ENCODE data around the gene MCM7. TPM values are rescaled to one million over a fixed set of nuclear protein-coding genes. Genes with fewer than 3 reads are reported as not detected.

MCM7 gene
- total RNA-seq, 2 donors from 2014 or later: 219 to 242 TPM

DNA sequence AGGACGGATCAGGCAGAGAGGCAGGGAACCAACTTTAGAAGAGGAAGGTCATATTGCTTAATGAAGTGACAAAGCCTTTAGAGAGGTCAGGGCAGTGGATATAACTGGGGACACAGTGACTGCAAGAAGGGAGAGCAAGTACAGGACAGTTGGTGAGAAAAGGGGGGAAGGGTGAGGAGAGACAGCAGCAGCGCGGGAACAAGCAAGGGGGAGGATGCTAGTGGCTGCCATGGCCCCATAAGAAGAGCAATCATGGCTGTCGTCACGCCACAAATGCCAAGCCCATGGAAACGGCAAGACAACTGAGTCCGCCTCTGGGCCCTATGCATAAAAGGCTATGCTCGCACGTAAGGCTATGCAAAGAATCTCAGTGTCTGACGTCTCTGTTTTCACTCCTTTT lies 28.7 kb downstream of the MCM7 start:
- no peak overlapping the region for H3K27ac ChIP-seq (ENCODE audit: low read depth, low read length)
- no peaks in the 10 kb centered on the region for H3K27me3 ChIP-seq (ENCODE audit: control insufficient read depth, insufficient read depth, low read length, poor library complexity, severe bottlenecking)
- H3K9ac ChIP-seq (ENCODE audit: extremely low read depth, low read length, poor library complexity, severe bottlenecking): no peak overlapping the region
- Mint-ChIP-seq H3K4me1 (no peaks in the 10 kb centered on the region), H3K27ac (no peak overlapping the region), H3K27me3 (ENCODE audit: insufficient read depth) (no peaks in the 10 kb centered on the region), H3K9me3 (peaks cover 88% of the 10 kb centered on the region), H3K4me3 (no peak overlapping the region), H3K36me3 (ENCODE audit: low read depth) (peaks cover 98% of the 10 kb centered on the region)
- WGBS, 2 experiments (ENCODE audit: insufficient coverage in 1 of 2, insufficient read length in 1 of 2): 95 to 98% methylated on average over 10 of the region's 10 CpGs
- H3K9me3 ChIP-seq (ENCODE audit: control insufficient read depth, low read length): peaks cover 85% of the 10 kb centered on the region
- H3K4me1 ChIP-seq (ENCODE audit: control insufficient read depth, insufficient read depth, low read length): no peaks in the 10 kb centered on the region
- peaks cover 94% of the 10 kb centered on the region for H3K36me3 ChIP-seq (ENCODE audit: control insufficient read depth, insufficient read depth, low read length)
- peak overlapping the region; percentile 70 for H3K4me3 ChIP-seq (ENCODE audit: low read length)
- no peak for DNase-seq
- TF ChIP-seq CTCF (conservative IDR thresholded peaks at IDR 0.05): no peak

DNA sequence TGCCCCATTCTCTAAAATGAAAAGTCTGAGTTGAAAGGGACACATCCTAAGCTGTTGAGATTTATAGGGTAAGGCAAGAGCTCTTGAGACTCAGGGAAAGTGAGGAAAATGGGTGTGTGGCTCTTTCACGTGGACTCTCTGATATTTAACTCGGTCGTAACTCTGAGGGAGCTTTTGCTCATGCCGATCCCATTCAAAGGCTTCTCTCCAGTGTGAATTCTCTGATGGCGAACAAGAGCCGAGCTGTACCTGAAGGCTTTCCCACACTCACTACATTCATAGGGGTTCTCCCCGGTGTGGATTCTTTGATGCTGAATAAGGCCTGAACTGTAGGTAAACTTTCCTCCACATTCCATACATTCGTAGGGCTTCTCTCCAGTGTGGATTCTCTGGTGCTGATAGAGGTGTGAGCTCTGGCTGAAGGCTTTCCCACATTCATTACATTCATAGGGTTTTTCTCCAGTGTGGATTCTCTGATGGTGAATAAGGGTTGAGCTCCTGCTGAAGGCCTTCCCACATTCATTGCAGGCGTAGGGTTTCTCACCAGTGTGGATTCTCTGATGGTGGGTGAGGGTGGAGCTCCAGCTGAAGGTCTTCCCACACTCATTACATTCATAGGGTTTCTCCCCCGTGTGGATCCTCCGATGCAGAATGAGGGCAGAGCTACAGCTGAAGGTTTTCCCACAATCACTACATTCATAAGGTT lies 30.0 kb downstream of the MCM7 start:
- H3K4me3 ChIP-seq (ENCODE audit: low read length): peak overlapping the region; percentile 70
- peaks cover 73% of the 10 kb centered on the region for H3K9me3 ChIP-seq (ENCODE audit: control insufficient read depth, low read length)
- no peaks in the 10 kb centered on the region for H3K27me3 ChIP-seq (ENCODE audit: control insufficient read depth, insufficient read depth, low read length, poor library complexity, severe bottlenecking)
- H3K27ac ChIP-seq (ENCODE audit: low read depth, low read length): no peak overlapping the region
- TF ChIP-seq CTCF (conservative IDR thresholded peaks at IDR 0.05): no peak
- peaks cover 81% of the 10 kb centered on the region for H3K9me3 Mint-ChIP-seq
- no peaks in the 10 kb centered on the region for H3K27me3 Mint-ChIP-seq (ENCODE audit: insufficient read depth)
- no peak overlapping the region for H3K4me3 Mint-ChIP-seq
- H3K27ac Mint-ChIP-seq: no peak overlapping the region
- no peak overlapping the region for H3K9ac ChIP-seq (ENCODE audit: extremely low read depth, low read length, poor library complexity, severe bottlenecking)
- H3K36me3 Mint-ChIP-seq (ENCODE audit: low read depth): peaks cover 95% of the 10 kb centered on the region
- no peaks in the 10 kb centered on the region for H3K4me1 Mint-ChIP-seq
- 93 to 98% methylated on average over 8 to 11 of the region's 11 CpGs for WGBS, 2 experiments (ENCODE audit: insufficient coverage in 1 of 2, insufficient read length in 1 of 2)
- no peaks in the 10 kb centered on the region for H3K4me1 ChIP-seq (ENCODE audit: control insufficient read depth, insufficient read depth, low read length)
- peaks cover 85% of the 10 kb centered on the region for H3K36me3 ChIP-seq (ENCODE audit: control insufficient read depth, insufficient read depth, low read length)
- peak; percentile 39 for DNase-seq

DNA sequence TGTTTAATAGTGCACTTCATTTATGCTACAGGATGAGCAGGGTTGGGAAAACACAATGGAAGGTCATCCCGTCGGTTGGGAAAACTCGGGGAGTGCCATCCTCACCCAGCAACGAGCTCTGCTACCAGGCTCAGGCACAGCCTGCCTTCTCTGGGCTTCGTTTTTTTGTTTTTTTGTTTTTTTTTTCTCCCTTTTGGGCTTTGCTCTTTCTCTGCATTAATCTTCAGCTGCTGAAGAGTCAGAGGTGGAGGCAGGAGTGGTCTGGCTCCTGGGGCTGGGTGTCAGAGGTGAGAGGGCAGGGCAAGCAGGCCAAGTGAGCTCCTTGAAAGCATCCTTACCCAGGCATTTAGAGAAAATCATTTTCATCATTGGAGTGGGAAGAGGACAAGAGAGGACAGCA lies 31.2 kb downstream of the MCM7 start:
- Mint-ChIP-seq H3K4me3 (no peak overlapping the region), H3K9me3 (peaks cover 77% of the 10 kb centered on the region), H3K36me3 (ENCODE audit: low read depth) (peaks cover 95% of the 10 kb centered on the region), H3K4me1 (no peaks in the 10 kb centered on the region), H3K27me3 (ENCODE audit: insufficient read depth) (no peaks in the 10 kb centered on the region), H3K27ac (no peak overlapping the region)
- no peaks in the 10 kb centered on the region for H3K4me1 ChIP-seq (ENCODE audit: control insufficient read depth, insufficient read depth, low read length)
- no peak overlapping the region for H3K9ac ChIP-seq (ENCODE audit: extremely low read depth, low read length, poor library complexity, severe bottlenecking)
- H3K36me3 ChIP-seq (ENCODE audit: control insufficient read depth, insufficient read depth, low read length): peaks cover 85% of the 10 kb centered on the region
- 96 to 100% methylated on average over 4 to 5 of the region's 5 CpGs for WGBS, 2 experiments (ENCODE audit: insufficient coverage in 1 of 2, insufficient read length in 1 of 2)
- DNase-seq: peak; percentile 31
- H3K27me3 ChIP-seq (ENCODE audit: control insufficient read depth, insufficient read depth, low read length, poor library complexity, severe bottlenecking): no peaks in the 10 kb centered on the region
- no peak overlapping the region for H3K27ac ChIP-seq (ENCODE audit: low read depth, low read length)
- H3K4me3 ChIP-seq (ENCODE audit: low read length): peak overlapping the region; percentile 70
- H3K9me3 ChIP-seq (ENCODE audit: control insufficient read depth, low read length): peaks cover 61% of the 10 kb centered on the region
- TF ChIP-seq CTCF (conservative IDR thresholded peaks at IDR 0.05): no peak
